ENCODE measurements around the gene ZC3H18.

The ZC3H18 gene

DNA sequence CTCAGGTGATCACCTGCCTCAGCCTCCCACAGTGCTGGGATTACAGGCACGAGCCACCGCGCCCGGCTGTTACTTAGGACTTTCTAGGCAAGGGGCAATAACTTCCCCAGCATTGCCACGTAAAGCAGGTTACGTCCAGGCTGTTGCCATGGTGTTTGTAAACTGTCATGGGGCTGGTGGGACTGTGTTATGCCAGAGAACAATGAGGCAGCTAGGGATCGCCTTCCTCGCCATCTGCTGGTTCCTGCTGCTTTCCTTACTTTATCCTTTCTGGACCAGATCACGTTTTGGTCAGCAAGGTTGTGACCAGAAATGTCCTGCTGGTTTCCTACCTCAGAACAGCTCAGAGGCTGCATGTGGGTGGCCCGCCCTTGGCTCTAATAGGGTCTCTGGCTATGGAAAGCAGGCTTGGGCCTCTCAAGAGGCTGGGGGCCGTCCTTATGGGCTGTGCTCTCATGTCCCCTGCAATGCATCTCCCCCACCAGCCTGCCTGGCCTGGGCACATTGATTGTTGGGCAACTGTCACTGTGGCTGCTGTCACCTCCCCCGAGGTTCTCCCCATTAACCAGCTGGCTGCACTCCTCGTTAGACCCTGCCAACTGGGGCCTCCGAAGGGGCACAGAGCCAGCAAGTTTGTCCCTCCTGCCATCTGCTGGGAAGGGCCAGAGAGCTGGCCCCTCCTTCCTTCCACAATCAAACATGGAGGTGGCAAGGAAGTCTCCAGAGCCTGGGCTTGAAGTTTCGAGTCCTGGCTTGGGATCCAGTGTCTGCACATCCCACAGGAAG, 28.2 kb upstream of the ZC3H18 start:
- H3K36me3 ChIP-seq = no peaks in the 10 kb centered on the region
- H3K4me1 ChIP-seq = no peaks in the 10 kb centered on the region
- no peak overlapping the region for H3K4me3 ChIP-seq (ENCODE audit: low read depth, low read length)
- H3K9me3 ChIP-seq = peaks cover 9% of the 10 kb centered on the region
- TF ChIP-seq, protein P1, sequence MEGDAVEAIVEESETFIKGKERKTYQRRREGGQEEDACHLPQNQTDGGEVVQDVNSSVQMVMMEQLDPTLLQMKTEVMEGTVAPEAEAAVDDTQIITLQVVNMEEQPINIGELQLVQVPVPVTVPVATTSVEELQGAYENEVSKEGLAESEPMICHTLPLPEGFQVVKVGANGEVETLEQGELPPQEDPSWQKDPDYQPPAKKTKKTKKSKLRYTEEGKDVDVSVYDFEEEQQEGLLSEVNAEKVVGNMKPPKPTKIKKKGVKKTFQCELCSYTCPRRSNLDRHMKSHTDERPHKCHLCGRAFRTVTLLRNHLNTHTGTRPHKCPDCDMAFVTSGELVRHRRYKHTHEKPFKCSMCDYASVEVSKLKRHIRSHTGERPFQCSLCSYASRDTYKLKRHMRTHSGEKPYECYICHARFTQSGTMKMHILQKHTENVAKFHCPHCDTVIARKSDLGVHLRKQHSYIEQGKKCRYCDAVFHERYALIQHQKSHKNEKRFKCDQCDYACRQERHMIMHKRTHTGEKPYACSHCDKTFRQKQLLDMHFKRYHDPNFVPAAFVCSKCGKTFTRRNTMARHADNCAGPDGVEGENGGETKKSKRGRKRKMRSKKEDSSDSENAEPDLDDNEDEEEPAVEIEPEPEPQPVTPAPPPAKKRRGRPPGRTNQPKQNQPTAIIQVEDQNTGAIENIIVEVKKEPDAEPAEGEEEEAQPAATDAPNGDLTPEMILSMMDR (IDR thresholded peaks at IDR 0.05; ENCODE audit: low read depth, low read length) = no peak
- H3K27me3 ChIP-seq = peaks cover 31% of the 10 kb centered on the region
- no peak for DNase-seq

DNA sequence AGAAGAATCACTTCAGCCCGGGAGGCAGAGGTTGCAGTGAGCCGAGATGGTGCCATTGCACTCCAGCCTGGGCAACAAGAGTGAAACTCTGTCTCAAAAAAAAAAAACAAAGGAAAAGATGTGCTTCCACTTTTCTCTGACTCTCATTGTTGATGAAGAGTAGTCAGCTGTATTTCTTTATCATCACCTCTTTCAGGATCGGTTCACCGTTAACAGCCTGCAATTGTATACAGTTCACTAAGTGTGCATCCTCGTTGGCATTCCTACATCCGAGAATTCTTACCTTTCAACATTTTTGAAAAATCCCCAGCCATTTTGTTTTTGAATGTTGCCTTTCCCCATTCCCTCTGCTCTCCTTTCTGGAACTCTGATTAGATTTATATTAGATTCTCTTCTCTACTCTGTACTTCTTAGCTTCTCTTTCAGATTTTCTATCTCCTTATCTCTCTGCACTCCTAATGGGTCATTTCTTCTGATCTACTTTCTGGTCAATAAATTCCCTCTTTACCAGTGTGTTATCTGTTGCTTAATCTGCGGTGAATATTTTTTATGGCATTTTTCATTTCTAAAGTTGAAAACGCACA, 26.9 kb upstream of the ZC3H18 start:
- Histone ChIP-seq H3K4me1 (no peaks in the 10 kb centered on the region), H3K9me3 (peaks cover 9% of the 10 kb centered on the region), H3K36me3 (no peaks in the 10 kb centered on the region), H3K4me3 (ENCODE audit: low read depth, low read length) (no peak overlapping the region), H3K27me3 (peaks cover 34% of the 10 kb centered on the region)
- no peak for DNase-seq
- TF ChIP-seq, protein P1 (IDR thresholded peaks at IDR 0.05; ENCODE audit: low read depth, low read length) = no peak

DNA sequence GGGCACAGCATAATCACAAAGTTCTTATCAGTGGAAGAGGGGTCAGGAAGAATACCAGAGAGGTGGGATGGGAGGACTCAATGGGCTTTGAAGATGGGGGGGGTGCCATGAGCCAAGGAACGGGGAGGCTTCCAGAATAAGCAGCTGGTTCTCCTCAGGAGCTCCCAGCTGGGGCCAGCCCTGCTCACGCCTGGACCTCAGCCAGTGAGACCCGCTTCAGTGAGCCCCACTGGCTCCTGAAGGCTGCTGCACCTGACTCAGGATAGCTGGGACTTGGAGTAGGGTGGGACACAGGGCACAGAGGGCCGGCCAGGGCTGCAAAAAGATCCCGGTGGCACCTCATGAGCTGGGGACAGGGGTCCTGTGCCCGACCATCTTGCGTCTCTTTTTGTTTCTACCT, 24.4 kb upstream of the ZC3H18 start:
- H3K4me1 ChIP-seq = no peaks in the 10 kb centered on the region
- H3K4me3 ChIP-seq (ENCODE audit: low read depth, low read length) = no peak overlapping the region
- peaks cover 21% of the 10 kb centered on the region for H3K27me3 ChIP-seq
- DNase-seq = no peak
- H3K9me3 ChIP-seq = peaks cover 9% of the 10 kb centered on the region
- H3K36me3 ChIP-seq = no peaks in the 10 kb centered on the region
- TF ChIP-seq, protein P1 (IDR thresholded peaks at IDR 0.05; ENCODE audit: low read depth, low read length) = no peak

DNA sequence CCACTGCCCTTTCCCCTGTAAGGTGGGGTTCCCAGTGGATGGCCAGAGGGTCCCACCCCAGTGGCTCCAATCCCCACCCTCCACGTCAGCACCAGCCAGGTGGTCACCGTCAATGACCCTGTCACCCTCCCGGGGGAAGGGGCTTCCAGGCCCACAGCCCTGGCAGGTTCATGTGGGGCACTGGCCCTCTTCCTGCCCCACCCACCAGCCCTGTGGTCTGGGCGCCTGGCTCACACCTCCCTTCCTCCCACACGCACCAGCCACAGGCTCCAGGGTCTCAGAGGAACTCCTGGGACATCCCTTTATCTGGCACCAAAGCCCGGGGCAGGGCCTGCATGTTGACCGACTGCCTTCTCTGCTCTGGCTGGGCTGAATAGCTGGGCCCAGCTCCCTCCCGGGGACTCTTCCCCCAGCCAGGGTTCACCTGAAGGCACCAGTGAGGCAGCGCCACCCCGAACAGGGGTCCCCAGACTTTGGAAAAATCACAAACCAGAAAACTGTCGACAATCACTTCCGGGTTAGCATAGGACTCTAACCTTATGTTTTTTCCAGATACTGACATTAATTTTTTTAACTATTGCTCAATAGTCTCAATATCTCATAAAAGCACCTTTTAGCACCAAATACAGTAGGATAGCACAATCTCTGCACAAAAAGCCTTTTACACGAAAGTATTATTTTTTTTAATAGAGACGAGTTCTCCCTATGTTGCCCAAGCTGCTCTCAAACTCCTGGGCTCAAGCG, 21.9 kb upstream of the ZC3H18 start:
- peaks cover 21% of the 10 kb centered on the region for H3K27me3 ChIP-seq
- H3K4me1 ChIP-seq = no peaks in the 10 kb centered on the region
- no peak overlapping the region for H3K4me3 ChIP-seq (ENCODE audit: low read depth, low read length)
- TF ChIP-seq, protein P1 (IDR thresholded peaks at IDR 0.05; ENCODE audit: low read depth, low read length) = no peak
- DNase-seq = peak; percentile 14
- no peaks in the 10 kb centered on the region for H3K36me3 ChIP-seq
- H3K9me3 ChIP-seq = peaks cover 4% of the 10 kb centered on the region

DNA sequence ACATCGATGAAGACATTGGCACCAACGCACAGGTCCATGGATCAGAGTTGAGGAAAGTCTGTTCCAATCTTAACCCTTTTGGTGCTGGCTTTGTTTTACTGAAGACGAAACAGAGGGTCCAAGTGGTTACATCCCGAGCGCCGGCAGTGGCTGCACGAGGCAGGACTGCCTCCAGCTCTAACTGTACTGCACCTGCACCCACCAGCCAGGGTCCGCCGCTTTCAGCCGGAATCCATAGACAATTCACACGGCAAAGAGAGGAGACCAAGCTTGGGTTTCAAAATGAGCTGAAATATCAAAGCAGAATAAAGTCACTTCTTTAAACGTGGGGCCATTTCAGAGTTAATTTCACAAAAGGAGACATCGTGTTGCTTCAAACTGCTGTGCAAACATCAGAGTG, 21.2 kb upstream of the ZC3H18 start:
- Histone ChIP-seq H3K4me1 (no peaks in the 10 kb centered on the region), H3K36me3 (no peaks in the 10 kb centered on the region), H3K27me3 (peaks cover 21% of the 10 kb centered on the region), H3K9me3 (no peaks in the 10 kb centered on the region; the same call in 1 of the 2 replicates), H3K4me3 (ENCODE audit: low read depth, low read length) (no peak overlapping the region)
- DNase-seq = no peak
- TF ChIP-seq, protein P1 (IDR thresholded peaks at IDR 0.05; ENCODE audit: low read depth, low read length) = no peak
